Measurements from ENCODE around the gene MYO3A.

- TF ChIP-seq CTCF (IDR thresholded peaks at IDR 0.05; ENCODE audit: low read length) (no peak), EZH2 (IDR thresholded peaks at IDR 0.05; ENCODE audit: borderline replicate concordance, low read length) (no peak)
Measured at GRCh38 chr10:26215396-26215934, 281.4 kb downstream of the MYO3A start.
